Measurements from ENCODE around the gene IPO11.

DNA sequence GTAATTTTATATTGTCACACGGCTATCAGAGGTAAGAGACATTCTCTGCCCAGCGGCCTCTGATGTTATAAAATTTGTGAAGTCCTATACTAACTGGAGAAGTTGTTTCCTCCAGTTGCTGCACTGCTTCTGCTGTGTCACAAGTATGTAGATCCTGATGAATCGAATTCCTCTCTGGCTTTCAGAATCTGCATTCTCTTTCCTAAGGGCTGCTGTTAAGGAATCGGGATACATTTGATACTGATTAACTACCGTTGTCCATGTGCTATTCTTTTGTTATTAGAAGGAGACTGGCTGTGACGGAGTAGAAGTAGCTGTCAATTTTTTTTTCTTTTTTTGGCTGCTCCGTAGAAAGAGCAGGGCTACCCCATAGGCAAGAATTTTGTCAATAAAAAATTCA lies 84.3 kb downstream of the IPO11 start:
- TF ChIP-seq, protein P1, sequence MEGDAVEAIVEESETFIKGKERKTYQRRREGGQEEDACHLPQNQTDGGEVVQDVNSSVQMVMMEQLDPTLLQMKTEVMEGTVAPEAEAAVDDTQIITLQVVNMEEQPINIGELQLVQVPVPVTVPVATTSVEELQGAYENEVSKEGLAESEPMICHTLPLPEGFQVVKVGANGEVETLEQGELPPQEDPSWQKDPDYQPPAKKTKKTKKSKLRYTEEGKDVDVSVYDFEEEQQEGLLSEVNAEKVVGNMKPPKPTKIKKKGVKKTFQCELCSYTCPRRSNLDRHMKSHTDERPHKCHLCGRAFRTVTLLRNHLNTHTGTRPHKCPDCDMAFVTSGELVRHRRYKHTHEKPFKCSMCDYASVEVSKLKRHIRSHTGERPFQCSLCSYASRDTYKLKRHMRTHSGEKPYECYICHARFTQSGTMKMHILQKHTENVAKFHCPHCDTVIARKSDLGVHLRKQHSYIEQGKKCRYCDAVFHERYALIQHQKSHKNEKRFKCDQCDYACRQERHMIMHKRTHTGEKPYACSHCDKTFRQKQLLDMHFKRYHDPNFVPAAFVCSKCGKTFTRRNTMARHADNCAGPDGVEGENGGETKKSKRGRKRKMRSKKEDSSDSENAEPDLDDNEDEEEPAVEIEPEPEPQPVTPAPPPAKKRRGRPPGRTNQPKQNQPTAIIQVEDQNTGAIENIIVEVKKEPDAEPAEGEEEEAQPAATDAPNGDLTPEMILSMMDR (IDR thresholded peaks at IDR 0.05 in 4 of 5, conservative IDR thresholded peaks at IDR 0.05 in 1 of 5): no peak
- no peak for TF ChIP-seq POLR2A (IDR thresholded peaks at IDR 0.05)
